Spleen (tissue), 7 donors: ENCODE measurements around the gene CCL27.

Experiments
- POLR2A ChIP-seq, 3 donors: fragments of 450-650 bp; IDR thresholded peaks; one replicate each; pipeline ENCODE4 v1.5.1; 2017; ENCODE audit warnings: antibody characterized with exemption in 3 of 3, mild to moderate bottlenecking in 1 of 3
- POLR2AphosphoS5 ChIP-seq, 3 donors: sonication (generic); formaldehyde crosslinking; IDR thresholded peaks; one replicate each; pipeline ENCODE4 v1.5.1; 2017; ENCODE audit warnings: antibody characterized with exemption in 3 of 3
- TF ChIP-seq, protein P1 (sequence below), 11 experiments: fragments of 200-600 bp in 7 of 11; fragments of 450-650 bp in 4 of 11; sonication (generic) in 4 of 11; IDR thresholded peaks in 8 of 11; conservative IDR thresholded peaks in 3 of 11; 1 replicate in 7 of 11; 2 replicates in 4 of 11; pipeline versions ENCODE4 v1.4.0 to v1.8.0; 2016 to 2021; ENCODE audit warnings: antibody characterized with exemption in 11 of 11, inconsistent platforms in 4 of 11, mild to moderate bottlenecking in 1 of 11
- donor health status: DM: no; HTN: no; CAD: no; lungs with moderate emphysema.
- donor health status: DM: no; HTN: no; CAD: no.
- donor health status: DM: no; HTN: no; CAD: no.

DNA sequence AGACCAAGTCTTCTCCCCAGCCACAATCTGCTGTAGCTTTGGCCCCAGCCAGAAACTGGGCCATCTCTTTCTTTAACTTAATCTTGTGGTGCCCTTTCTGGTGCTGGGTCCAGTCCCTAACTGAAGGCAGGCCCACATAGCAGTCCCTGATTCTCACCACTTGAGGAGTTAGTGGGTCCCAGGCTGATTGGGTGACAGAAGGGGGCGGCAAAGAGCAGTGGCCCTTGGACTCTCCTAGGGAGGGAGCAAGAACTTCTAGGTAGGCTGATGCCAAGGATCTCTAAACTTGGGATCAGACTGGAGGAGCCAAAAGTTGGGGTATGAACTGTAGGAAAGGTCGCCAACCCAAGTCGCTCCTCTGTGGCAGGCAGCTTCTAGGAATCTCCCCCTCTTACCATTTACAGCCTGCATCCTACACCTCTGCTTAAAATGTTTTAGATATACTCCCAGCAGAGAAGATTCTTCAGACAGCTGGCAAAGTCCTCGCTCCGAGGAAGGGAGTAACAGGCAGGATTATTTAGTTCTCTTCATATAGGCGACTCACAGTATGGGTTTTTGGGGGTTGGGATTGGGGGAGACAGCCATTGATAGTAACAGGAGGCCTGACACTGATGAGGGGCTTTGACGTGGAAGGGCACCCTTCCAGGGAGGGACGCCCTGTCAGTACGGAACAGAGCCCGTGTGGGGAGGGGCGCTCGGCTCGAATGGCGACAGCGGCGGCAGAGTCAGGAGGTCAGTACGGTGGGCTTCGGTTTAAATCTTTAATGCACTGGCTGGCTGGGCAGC is 2.0 kb upstream of the CCL27 start:
- TF ChIP-seq POLR2A (IDR thresholded peaks at IDR 0.05) (no peak), POLR2AphosphoS5 (IDR thresholded peaks at IDR 0.05) (no peak)
- TF ChIP-seq, protein P1, sequence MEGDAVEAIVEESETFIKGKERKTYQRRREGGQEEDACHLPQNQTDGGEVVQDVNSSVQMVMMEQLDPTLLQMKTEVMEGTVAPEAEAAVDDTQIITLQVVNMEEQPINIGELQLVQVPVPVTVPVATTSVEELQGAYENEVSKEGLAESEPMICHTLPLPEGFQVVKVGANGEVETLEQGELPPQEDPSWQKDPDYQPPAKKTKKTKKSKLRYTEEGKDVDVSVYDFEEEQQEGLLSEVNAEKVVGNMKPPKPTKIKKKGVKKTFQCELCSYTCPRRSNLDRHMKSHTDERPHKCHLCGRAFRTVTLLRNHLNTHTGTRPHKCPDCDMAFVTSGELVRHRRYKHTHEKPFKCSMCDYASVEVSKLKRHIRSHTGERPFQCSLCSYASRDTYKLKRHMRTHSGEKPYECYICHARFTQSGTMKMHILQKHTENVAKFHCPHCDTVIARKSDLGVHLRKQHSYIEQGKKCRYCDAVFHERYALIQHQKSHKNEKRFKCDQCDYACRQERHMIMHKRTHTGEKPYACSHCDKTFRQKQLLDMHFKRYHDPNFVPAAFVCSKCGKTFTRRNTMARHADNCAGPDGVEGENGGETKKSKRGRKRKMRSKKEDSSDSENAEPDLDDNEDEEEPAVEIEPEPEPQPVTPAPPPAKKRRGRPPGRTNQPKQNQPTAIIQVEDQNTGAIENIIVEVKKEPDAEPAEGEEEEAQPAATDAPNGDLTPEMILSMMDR (IDR thresholded peaks at IDR 0.05 in 8 of 11, conservative IDR thresholded peaks at IDR 0.05 in 3 of 11), result peak in 10 of 11 experiments; percentile 30 to 86 (median 77)
